ENCODE measurements around the gene GALM.

GALM gene

DNA sequence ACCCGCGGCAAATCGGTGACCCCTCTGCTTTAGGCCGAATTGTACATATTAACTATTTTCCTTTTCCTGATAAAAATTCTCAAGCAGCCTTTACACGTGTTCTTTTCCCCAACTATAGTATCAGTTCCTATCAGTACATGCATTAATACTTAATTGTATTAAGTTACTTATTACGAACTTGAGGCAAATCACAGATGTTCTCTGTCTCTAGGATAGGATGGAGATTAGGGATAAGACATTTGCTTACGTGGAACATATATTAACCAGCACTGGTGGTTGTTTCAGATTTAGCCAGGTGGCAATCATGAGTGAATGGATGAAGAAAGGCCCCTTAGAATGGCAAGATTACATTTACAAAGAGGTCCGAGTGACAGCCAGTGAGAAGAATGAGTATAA, 112.8 kb downstream of the GALM start:
- H3K4me3 ChIP-seq (ENCODE audit: low read length) = peak overlapping the region; percentile 77
- H4K8ac ChIP-seq (ENCODE audit: low read depth, low read length) = no peak overlapping the region
- H3K79me1 ChIP-seq (ENCODE audit: low read length) = peaks cover 2% of the 10 kb centered on the region
- H3K18ac ChIP-seq (ENCODE audit: low read length) = no peak overlapping the region
- peak overlapping the region; percentile 72 for H3K4me2 ChIP-seq (ENCODE audit: low read length)
- no peak overlapping the region for H2BK5ac ChIP-seq (ENCODE audit: low read length)
- H2AK5ac ChIP-seq (ENCODE audit: low read length) = no peak overlapping the region
- H3K56ac ChIP-seq (ENCODE audit: low read length) = peak overlapping the region; percentile 79
- DNase-seq = no peak
- peak overlapping the region; percentile 85 for H3K9ac ChIP-seq (ENCODE audit: low read length)
- H3K27ac ChIP-seq (ENCODE audit: low read depth, low read length) = no peak overlapping the region
- no peaks in the 10 kb centered on the region for H3K27me3 ChIP-seq (ENCODE audit: insufficient read depth, low read length, poor library complexity)
- H4K5ac ChIP-seq (ENCODE audit: low read length) = no peak overlapping the region
- no peaks in the 10 kb centered on the region for H3K4me1 ChIP-seq (ENCODE audit: control insufficient read depth, low read depth, low read length)
- WGBS (ENCODE audit: extremely low coverage, insufficient coverage, low lambda C conversion rate) = no CpG with 5 or more reads among the region's 8 CpGs
- no peak overlapping the region for H2BK120ac ChIP-seq (ENCODE audit: low read depth, low read length)
- no peak overlapping the region for H3K4ac ChIP-seq (ENCODE audit: low read depth, low read length)
- H2BK15ac ChIP-seq (replicated peaks; ENCODE audit: low read depth) = no peak overlapping the region
- H3K79me2 ChIP-seq (ENCODE audit: control insufficient read depth, insufficient read depth, low read length) = no peaks in the 10 kb centered on the region
- no peaks in the 10 kb centered on the region for H3K36me3 ChIP-seq (ENCODE audit: control insufficient read depth, insufficient read depth, low read length)
- no peak overlapping the region for H3K23ac ChIP-seq (ENCODE audit: low read length)

GRCh38 chr2:38783586-38783985, 117.7 kb downstream of the GALM start:
- no peaks in the 10 kb centered on the region for H3K79me2 ChIP-seq (ENCODE audit: control insufficient read depth, insufficient read depth, low read length)
- H3K27me3 ChIP-seq (ENCODE audit: insufficient read depth, low read length, poor library complexity) = no peaks in the 10 kb centered on the region
- H3K56ac ChIP-seq (ENCODE audit: low read length) = no peak overlapping the region
- H4K5ac ChIP-seq (ENCODE audit: low read length) = no peak overlapping the region
- no peak for DNase-seq
- H2AK5ac ChIP-seq (ENCODE audit: low read length) = no peak overlapping the region
- no peak overlapping the region for H3K23ac ChIP-seq (ENCODE audit: low read length)
- H3K4ac ChIP-seq (ENCODE audit: low read depth, low read length) = no peak overlapping the region
- H3K79me1 ChIP-seq (ENCODE audit: low read length) = no peaks in the 10 kb centered on the region
- no peak overlapping the region for H2BK15ac ChIP-seq (replicated peaks; ENCODE audit: low read depth)
- no peak overlapping the region for H2BK5ac ChIP-seq (ENCODE audit: low read length)
- H3K18ac ChIP-seq (ENCODE audit: low read length) = no peak overlapping the region
- no peaks in the 10 kb centered on the region for H3K4me1 ChIP-seq (ENCODE audit: control insufficient read depth, low read depth, low read length)
- no peak overlapping the region for H4K8ac ChIP-seq (ENCODE audit: low read depth, low read length)
- H3K9ac ChIP-seq (ENCODE audit: low read length) = no peak overlapping the region
- H2BK120ac ChIP-seq (ENCODE audit: low read depth, low read length) = no peak overlapping the region
- H3K36me3 ChIP-seq (ENCODE audit: control insufficient read depth, insufficient read depth, low read length) = no peaks in the 10 kb centered on the region
- no peak overlapping the region for H3K4me3 ChIP-seq (ENCODE audit: low read length)
- H3K4me2 ChIP-seq (ENCODE audit: low read length) = no peak overlapping the region
- no peak overlapping the region for H3K27ac ChIP-seq (ENCODE audit: low read depth, low read length)
